Keratinocyte (primary cell): ENCODE results near the gene SCUBE1. TPM values are rescaled to one million over a fixed set of nuclear protein-coding genes. Genes with fewer than 3 reads are reported as not detected.

Experiments used
- DNase-seq: peaks from one replicate; pipeline ENCODE4 v3.0.0-alpha.2; 2011; ENCODE audit warnings: low read depth, missing footprints, low spot score
- FAIRE-seq: peaks from 2 replicates; lab custom pipeline; 2011; peaks lifted over from hg19 to GRCh38; lab: Jason Lieb, UNC
- H2AFZ ChIP-seq: 2 replicates; pipeline ENCODE4 v1.6.0; 2012; ENCODE audit warnings: low read length, control low read depth, inconsistent platforms; ENCODE audit not compliant: control insufficient read depth
- H3K27ac ChIP-seq: 2 replicates; pipeline ENCODE4 v1.5.1; 2011; ENCODE audit warnings: low read length; ENCODE audit not compliant: control insufficient read depth, insufficient read depth
- H3K27me3 ChIP-seq: 3 replicates; pipeline ENCODE4 v1.6.0; 2011; ENCODE audit warnings: low read length; ENCODE audit not compliant: control insufficient read depth, insufficient read depth; ENCODE audit errors: extremely low read depth
- H3K36me3 ChIP-seq, 2 experiments: 2 replicates in 1 of 2; 3 replicates in 1 of 2; pipeline ENCODE4 v1.5.1; 2011; ENCODE audit warnings: low read length in 2 of 2, mild to moderate bottlenecking in 1 of 2; ENCODE audit not compliant: control insufficient read depth in 2 of 2, insufficient read depth in 2 of 2; ENCODE audit errors: extremely low read depth in 1 of 2
- H3K4me1 ChIP-seq: 3 replicates; pipeline ENCODE4 v1.5.1; 2011; ENCODE audit warnings: low read length; ENCODE audit not compliant: control insufficient read depth, insufficient read depth; ENCODE audit errors: extremely low read depth
- H3K4me2 ChIP-seq: 3 replicates; pipeline ENCODE4 v1.6.0; 2011; ENCODE audit warnings: low read depth, low read length; ENCODE audit not compliant: control insufficient read depth, insufficient read depth; ENCODE audit errors: extremely low read depth
- H3K4me3 ChIP-seq, 3 experiments: fragments of 200-600 bp in 1 of 3; sonication (generic) in 1 of 3; 2 replicates in 2 of 3; 3 replicates in 1 of 3; pipeline ENCODE4 v1.5.1; 2011 to 2016; ENCODE audit warnings: low read length in 3 of 3, mild to moderate bottlenecking in 3 of 3, control low read depth in 2 of 3, inconsistent platforms in 1 of 3, low read depth in 1 of 3, mixed read lengths in 1 of 3, mixed run types in 1 of 3, moderate library complexity in 1 of 3; ENCODE audit not compliant: control insufficient read depth in 2 of 3, insufficient read depth in 2 of 3; ENCODE audit errors: extremely low read depth in 1 of 3
- H3K79me2 ChIP-seq: 2 replicates; pipeline ENCODE4 v1.6.0; 2012; ENCODE audit warnings: low read length; ENCODE audit not compliant: control insufficient read depth, insufficient read depth
- H3K9ac ChIP-seq: 3 replicates; pipeline ENCODE4 v1.6.0; 2011; ENCODE audit warnings: low read length; ENCODE audit not compliant: control insufficient read depth, insufficient read depth; ENCODE audit errors: extremely low read depth
- H3K9me1 ChIP-seq: 3 replicates; pipeline ENCODE4 v1.6.0; 2011; ENCODE audit warnings: low read length; ENCODE audit not compliant: control insufficient read depth, insufficient read depth; ENCODE audit errors: extremely low read depth
- H3K9me3 ChIP-seq: 2 replicates; pipeline ENCODE4 v1.5.1; 2012; ENCODE audit warnings: low read depth, low read length; ENCODE audit not compliant: control insufficient read depth
- H4K20me1 ChIP-seq: 3 replicates; pipeline ENCODE4 v1.6.0; 2011; ENCODE audit warnings: low read length; ENCODE audit not compliant: control insufficient read depth, insufficient read depth; ENCODE audit errors: extremely low read depth
- CTCF ChIP-seq, 3 experiments: IDR thresholded peaks in 1 of 3; conservative IDR thresholded peaks in 1 of 3; optimal IDR thresholded peaks in 1 of 3; 2 replicates in 2 of 3; 3 replicates in 1 of 3; pipeline versions ENCODE3 to v1.5.1; 2011; ENCODE audit warnings: low read length in 3 of 3, mild to moderate bottlenecking in 3 of 3, moderate library complexity in 2 of 3, control low read depth in 1 of 3, inconsistent platforms in 1 of 3; ENCODE audit not compliant: insufficient read depth in 2 of 3; ENCODE audit errors: extremely low read depth in 1 of 3
- EZH2 ChIP-seq: IDR thresholded peaks from one replicate; pipeline ENCODE4 v1.6.1; 2012; ENCODE audit warnings: inconsistent platforms, mild to moderate bottlenecking, low read length, moderate library complexity
- dilution Hi-C: fragments of 300-500 bp; cut with MboI; formaldehyde crosslinking; loops from one replicate; pipeline ENCODE4 v1.7.0; 2020; ENCODE audit warnings: low sequenced_read_pairs; ENCODE audit not compliant: extremely low pct_ligation_motif_present
- polyA plus RNA-seq, 5 experiments: library from polyadenylated mRNA; depleted of rRNA in 3 of 5; stranded (reverse) in 3 of 5; stranded (forward) in 1 of 5; unstranded in 1 of 5; fragments of >200 nt; gene quantifications; 1 replicate in 1 of 5; 2 replicates in 3 of 5; 3 replicates in 1 of 5; pipeline versions ENCODE4 v1.2.1 to v1.2.3, GENCODE V29; 2011 to 2012; ENCODE audit warnings: missing spikeins in 2 of 5, low read depth in 1 of 5, low replicate concordance in 1 of 5

SCUBE1 gene
- polyA plus RNA-seq, 1 donor (not counting 4 experiments of a cell fraction or from before 2014, with no cell fraction given) = not detected

GRCh38 chr22:43255299-43255698 lies 87.9 kb downstream of the SCUBE1 start:
- no peak overlapping the region for H3K4me2 ChIP-seq
- no peaks in the 10 kb centered on the region for H3K9me3 ChIP-seq
- H3K27ac ChIP-seq = no peak overlapping the region
- H3K4me1 ChIP-seq = no peaks in the 10 kb centered on the region
- H3K79me2 ChIP-seq = no peaks in the 10 kb centered on the region
- no peaks in the 10 kb centered on the region for H4K20me1 ChIP-seq
- TF ChIP-seq EZH2 (no peak), CTCF (optimal IDR thresholded peaks at IDR 0.05 in 1 of 3, IDR thresholded peaks at IDR 0.05 in 1 of 3, conservative IDR thresholded peaks at IDR 0.05 in 1 of 3; ENCODE audit: extremely low read depth in 1 of 3, insufficient read depth in 2 of 3, low read length in 3 of 3) (no peak)
- DNase-seq (no peak), FAIRE-seq (no peak)
- H3K36me3 ChIP-seq = no peaks in the 10 kb centered on the region
- dilution Hi-C loops = no loop called here
- H3K27me3 ChIP-seq = peaks cover 39% of the 10 kb centered on the region
- no peak overlapping the region for H3K9ac ChIP-seq
- no peaks in the 10 kb centered on the region for H3K9me1 ChIP-seq
- no peak overlapping the region for H3K4me3 ChIP-seq
- H2AFZ ChIP-seq = no peak overlapping the region

- no peaks in the 10 kb centered on the region for H3K4me1 ChIP-seq
- dilution Hi-C loops = no loop called here
These were observed 89.3 kb downstream of the SCUBE1 start for GRCh38 chr22:43253839-43254238.

More at GRCh38 chr22:43253839-43254238, 89.3 kb downstream of the SCUBE1 start:
- peaks cover 32% of the 10 kb centered on the region for H3K27me3 ChIP-seq
- H3K9me1 ChIP-seq = no peaks in the 10 kb centered on the region
- H3K9ac ChIP-seq = no peak overlapping the region
- H3K79me2 ChIP-seq = no peaks in the 10 kb centered on the region
- H3K4me3 ChIP-seq = no peak overlapping the region
- no peak overlapping the region for H2AFZ ChIP-seq
- H3K27ac ChIP-seq = no peak overlapping the region
- no peak overlapping the region for H3K4me2 ChIP-seq
- DNase-seq (no peak), FAIRE-seq (no peak)
- TF ChIP-seq CTCF (optimal IDR thresholded peaks at IDR 0.05 in 1 of 3, IDR thresholded peaks at IDR 0.05 in 1 of 3, conservative IDR thresholded peaks at IDR 0.05 in 1 of 3; ENCODE audit: extremely low read depth in 1 of 3, insufficient read depth in 2 of 3, low read length in 3 of 3) (no peak), EZH2 (no peak)
- no peaks in the 10 kb centered on the region for H3K36me3 ChIP-seq
- H4K20me1 ChIP-seq = no peaks in the 10 kb centered on the region
- no peaks in the 10 kb centered on the region for H3K9me3 ChIP-seq
